Measurements from ENCODE around the gene AACS.
"Not testable (repeated sequence)": the region's sequence is repeated elsewhere in the genome, so short reads cannot be mapped to it uniquely, and the experiment has no call there.

The AACS gene

DNA sequence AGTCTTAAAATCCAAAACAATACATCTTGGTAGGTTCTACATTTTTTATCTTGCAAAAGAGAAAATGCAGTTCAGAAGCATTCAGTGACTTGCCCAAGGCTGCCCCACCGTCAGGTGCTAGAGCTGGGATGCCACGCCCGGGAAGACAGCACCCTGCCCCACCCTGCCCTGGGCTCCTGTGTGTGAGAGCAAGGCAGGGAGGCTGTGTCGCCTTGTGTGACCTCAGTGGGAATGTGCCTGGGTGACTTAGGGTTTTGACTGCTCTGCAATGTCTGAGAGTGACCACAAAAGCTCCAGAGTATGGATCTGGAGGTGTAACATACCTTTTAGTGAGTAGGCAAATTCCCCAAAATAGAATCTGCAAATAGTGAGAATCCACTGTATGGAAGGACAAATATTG, 60.0 kb downstream of the AACS start:
- no peak for DNase-seq

DNA sequence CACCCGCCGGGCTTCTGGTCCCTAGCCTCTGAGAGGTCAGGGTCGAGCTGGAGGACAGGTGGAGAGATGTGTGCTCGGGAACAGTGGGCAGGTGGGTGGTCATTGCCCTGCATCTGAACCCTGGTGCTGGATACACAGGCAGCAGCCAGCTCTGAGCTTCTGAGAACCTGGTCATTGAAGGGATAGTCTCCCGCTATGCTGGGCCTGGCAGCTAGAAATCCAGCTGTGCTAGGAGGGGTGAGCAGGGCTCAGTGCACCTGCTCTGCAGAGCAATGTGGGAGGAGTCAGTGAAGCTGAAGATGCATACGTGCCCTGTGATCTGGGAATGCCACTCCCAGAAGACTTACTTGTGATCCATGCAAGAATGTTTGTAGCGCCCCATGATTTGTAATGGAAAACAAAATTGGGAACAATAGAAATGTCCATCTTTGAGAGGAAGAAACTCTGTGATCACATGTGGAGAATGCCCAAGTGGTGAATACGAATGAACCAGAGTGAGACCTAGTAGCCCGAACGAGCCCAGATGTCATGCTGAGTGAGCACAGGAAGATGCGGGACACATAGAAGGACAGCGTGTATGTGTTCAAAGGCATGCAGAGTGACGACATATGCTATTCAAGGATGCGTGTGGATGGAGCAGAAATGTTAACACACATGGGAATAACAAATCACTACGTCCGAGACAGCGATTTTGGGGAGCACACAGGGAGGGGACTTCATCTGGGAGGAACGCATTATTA, 63.4 kb downstream of the AACS start:
- no peak for DNase-seq

DNA sequence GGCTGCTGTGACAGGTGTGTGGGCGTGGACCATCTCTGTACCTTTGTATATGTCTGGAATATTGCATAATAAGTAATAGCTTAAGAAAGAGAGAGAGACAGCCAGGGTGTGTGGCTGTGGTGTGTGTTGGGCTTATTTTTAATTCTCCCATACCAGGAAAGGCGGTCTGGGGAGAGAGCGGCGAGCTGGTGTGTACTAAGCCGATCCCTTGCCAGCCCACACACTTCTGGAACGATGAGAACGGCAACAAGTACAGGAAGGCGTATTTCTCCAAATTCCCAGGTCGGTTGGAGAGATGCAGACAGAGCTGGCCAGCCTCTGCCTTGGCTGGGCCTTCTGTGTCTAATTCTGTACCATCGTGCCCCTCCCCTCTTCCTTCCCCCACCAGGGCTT, 63.9 kb downstream of the AACS start:
- DNase-seq = no peak

DNA sequence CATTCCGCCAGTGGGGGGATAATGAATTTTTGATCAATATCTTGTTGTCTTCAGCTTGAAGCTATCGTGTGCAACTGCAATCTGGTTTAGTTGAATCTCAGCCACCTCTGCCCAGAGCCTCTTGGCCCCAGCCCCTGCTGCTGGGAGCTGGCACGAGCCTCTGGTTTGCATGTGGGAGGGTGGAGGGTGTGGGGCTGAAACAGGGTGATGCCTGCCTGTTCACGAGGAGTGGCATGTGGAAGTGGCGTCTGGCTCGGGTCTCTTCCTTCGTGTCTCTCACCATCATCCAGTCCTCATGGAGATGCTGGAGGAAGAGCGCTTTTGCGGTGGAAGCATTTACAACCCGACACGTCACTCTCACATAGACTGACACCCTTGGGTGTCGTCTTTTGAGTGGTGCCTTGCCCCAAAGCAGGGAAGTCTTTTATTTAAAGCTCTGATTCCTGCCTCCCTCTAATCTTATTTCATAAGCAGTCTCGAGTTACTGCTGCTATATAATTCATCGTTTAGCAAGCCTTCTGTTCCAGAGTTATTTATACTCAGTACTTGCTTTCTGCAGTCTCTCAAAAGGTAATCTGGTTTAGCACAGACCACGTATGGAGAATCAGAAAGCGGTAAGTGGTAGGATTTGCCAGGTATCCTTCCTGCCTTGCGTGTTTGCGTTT, 64.5 kb downstream of the AACS start:
- DNase-seq = no peak

DNA sequence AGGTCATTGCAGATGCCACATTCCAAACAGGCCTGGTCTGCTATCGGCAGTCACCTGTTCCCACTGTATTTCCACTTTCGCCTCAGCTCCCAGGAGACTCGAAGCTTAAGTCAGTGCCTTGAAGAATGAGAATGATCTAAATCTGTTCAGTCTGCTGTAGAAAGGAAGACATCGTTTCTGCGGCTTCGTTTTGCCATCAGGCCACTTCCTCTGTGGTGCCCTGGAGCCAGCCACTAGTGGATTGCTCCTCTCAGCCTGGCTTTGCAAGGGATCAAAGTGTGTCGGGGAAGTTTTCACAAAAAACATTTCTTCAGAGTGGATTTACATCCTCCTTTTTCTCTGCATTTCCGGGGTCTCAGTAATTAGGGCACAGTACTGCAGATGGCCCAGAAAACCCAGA, 66.7 kb downstream of the AACS start:
- no peak for DNase-seq

DNA sequence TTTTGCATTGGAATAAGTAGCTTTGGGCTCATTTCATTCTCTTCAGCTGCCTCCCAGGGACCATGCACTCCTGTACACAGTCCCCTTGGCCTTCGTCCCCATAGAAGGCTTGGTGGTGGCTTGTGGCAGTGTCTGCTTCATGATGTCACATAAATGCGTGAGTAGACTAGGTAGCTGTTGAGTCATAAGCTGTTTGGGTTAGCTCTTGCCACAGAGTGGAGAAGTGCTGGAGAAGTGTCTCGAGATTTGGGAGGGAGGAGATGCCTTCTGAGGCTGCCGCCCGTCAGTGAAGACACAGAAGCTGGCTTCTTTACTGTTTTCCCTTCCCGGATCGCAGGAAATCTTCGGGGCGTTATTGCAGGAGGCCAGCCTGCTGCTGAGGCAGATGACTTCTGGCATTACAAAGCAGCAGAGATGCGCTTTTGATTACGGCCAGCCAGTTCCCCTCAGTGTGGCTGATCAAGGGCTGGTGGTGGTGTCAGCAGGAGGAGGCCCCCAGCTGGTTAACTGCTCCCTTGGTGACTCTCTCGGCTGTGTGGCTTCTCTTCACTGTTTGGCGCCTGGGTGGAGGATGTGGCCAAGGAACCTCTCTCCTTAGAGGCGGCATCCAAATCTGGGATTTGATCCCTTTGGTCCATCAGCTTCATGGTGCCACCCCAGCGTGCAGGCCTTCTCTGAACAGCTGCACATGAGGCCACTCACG, 67.6 kb downstream of the AACS start:
- DNase-seq = no peak

DNA sequence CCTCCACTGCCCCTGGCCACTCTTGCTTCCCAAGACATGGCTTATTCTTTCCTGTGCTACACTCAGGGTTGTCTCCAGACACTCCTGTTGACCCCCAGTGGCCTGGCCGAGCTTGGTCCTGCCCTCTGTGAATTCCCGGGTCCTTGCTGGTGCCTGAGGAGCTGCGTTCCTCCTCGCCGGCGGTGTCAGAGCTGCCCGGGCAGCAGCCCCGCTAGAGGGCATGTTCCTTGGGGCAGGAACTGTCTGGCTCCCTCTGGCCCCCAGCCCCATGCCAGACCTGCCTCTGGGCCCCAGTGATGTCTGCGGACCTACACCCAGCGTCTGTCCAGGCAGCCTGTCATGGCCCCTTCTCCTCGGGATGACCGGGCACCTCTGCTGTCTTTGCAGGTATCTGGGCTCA, 68.4 kb downstream of the AACS start:
- DNase-seq = no peak

DNA sequence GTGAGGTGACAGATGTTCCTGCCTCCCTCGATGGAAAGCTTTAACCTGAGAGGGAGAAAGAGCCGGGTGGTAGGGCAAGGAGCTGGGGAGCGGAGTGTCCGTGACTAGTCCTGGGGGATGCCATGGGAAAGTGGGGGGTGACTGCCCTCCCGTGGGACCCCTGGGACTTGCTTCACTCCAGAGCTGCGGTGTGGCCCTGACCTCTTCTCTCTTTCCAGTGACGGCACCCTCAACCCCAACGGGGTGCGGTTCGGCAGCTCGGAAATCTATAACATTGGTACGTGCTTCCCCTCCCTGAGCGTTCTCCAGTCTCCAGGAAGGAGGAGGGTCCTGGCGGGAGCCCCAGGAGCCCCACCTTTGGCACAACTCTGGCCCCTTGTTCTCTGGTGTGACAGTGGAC, 69.3 kb downstream of the AACS start:
- DNase-seq = no peak

DNA sequence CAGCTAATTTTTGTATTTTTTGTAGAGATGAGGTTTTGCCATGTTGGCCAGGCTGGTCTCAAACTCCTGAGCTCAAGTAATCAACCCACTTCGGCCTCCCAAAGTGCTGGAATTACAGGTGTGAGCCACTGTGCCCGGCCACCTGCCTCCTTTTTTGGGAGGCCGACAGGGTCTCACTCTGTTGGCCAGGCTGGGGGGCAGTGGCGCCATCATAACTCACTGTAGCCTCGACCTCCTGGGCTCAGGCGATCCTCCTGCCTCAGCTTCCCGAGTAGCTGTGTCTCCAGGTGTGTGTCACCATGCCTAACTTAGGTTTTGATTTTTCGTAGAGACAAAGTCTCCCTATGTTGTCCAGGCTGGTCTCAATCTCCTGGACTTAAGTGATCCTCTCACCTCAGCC, 70.7 kb downstream of the AACS start:
- no peak for DNase-seq

DNA sequence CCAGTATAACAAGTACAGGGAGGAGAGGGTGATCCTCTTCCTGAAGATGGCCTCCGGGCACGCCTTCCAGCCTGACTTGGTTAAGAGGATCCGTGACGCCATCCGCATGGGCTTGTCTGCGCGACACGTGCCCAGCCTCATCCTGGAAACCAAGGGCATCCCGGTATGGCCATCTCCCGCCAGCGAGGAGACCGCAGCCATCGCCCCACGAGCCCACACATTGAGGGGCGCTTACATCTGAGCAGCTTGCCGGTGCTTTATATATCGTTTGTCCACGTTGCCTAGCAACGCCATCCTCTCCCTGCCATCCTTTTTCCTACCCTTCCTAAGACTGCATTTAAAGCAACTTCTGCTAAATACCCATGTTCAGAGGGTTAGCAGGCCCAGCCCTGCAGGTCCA, 71.5 kb downstream of the AACS start:
- no peak for DNase-seq

DNA sequence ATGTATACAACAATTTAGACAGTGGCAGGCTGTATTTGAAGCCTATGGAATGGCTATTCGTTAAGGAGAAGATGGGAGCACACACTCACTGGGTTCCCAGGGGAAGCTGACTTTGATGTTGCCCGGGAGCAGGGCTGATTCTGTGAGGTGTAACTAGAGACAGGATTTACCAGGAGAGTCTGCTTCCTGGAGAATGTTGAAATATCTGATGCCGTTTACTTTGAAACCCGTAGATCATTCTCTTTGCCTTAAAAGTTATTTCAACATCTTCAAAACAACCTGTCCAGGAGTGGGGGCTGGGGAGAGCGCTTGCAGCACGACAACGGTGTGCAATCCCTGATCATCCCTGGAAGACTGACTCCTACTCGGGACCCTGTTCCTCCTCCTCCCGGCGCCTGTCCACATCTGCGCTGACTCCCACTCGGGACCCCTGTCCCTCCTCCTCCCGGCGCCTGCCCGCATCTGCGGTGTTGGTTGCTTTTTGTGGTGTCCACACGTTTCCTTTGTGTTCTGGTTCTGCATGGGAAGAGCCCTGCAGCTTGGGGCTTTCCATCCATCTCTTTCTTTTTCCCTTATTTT, 72.6 kb downstream of the AACS start:
- no peak for DNase-seq

DNA sequence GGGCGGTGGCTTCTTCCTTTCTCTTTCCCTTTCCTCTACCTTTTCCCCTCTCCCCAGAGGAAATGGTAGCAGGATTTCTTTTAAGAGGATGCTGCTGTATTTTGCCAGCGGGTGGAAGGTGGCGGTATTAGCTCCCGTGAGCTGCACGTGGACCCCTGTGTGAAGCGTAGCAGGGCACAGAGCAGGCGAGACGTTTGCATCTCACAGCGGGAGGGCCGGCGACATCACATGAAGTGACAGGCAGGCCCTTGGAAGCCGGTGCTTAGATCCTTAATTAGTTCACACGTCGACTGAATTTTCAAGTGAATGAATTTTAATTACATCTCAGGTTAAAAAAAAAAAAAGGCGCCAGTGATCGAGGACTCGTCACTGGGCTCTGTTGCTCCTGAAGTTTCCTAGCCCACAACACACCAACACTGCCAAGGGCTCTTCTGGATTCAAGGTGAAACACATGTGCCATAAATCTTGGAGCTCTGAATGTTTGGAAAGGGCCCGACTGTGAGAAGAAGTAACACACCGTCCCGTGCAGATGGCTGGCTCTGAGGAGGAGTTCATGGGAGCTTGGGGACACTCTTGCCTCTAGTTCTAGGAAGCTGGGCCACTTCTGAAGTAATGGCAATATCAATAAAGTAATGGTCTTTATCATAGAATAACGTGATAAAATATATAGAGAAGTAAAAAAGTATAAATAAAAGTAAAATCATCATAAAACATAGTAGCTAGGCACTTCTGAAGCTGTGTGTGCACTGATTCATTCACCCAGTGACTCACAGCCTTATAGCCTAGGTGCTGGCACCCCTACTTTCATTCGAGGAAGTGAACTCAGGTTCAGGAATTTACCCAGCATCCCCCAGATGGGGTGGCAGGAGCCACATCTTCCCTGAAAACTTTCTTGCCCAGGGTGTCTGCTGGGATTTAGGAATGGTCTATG, 75.3 kb downstream of the AACS start:
- DNase-seq = no peak

DNA sequence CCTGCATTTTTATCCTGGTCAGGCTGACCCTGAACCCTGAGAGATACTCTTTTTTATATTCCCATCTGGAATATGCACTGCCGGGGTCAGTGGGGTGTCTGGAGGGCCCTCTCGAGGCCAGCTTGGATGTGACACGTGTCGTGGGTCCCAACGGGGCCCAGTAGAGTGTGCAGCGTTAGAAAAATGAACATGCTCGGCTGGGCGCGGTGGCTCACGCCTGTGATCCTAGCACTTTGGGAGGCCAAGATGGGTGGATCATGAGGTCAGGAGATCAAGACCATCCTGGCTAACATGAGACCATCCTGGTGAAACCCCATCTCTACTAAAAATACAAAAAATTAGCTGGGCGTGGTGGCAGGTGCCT, 76.0 kb downstream of the AACS start:
- not testable (repeated sequence) for DNase-seq

DNA sequence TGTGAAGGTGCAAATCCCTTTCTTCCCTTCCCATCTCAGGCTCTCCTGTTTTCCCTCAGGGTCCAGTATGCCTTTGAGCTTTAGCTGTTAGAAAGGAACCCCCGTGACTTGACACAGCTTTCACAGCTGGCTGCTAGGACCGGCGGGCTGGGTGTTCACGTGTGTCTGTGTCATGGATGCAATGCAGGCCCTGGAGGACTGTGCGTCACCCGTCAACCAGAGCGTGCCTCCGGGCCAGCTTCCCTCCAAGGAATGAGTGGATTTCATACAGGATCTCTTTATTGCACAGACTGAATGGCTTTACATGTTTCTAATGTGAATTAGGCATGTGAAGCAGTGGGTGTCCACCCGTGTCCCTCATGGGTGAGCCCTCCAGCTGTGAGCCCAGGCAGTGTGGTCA, 77.4 kb downstream of the AACS start:
- no peak for DNase-seq

DNA sequence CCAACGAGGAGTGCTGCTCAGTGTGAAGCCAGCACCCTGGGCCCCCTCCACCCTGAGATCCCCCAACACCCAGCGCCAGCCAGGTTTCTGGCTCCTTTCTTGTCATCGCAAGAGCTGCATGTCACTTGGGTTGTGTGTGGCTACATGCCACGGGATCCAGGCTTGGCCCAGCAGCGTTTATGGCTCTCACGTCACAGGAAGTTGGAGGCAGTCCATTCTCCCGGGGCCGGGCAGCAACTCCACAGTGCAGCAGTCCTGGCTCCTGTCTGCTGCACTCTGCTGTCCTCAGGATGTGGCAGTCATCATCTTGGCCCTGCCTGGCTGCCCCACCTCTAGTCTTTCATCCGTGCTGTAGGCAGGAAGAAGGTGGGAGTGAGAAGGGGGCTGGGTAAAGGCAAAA, 78.3 kb downstream of the AACS start:
- no peak for DNase-seq

DNA sequence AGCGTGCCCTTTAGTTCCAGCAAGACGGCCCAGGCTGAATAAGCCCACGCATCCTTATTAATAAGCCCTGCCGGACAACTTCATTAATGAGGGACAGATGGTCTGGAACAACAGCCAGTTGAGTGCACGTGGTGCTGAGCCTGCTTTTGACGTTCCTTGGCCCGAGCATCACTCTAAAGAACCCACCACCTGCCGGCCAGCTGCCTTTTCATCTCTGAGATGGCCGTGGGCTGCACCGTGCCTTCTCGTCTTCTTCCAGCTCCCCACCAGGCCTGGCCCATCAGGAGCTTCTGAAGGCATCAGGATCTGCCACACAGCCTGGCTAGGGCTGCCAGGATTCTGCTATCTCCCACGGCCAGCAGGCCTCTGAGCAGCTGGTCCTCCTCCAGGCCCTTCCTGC, 80.0 kb downstream of the AACS start:
- no peak for DNase-seq

DNA sequence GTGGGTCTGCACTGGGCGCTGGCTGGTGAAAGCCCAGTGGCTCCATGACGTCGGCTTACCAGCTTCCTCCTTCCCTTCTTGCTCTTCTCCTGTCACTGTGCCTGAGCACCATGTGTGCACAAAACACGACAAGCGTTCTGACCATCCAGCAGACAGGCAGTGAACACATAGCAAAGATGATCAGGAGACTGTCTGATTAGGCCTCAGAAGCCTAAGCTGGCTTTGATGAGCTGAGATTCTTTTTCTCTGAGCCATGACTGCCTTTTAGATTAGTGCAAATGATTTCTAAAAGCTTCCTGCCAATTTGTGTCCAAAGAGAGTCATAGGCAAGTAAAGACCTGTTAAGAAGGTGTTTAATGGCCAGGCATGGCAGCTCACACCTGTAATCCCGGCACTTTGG, 83.1 kb downstream of the AACS start:
- no peak for DNase-seq

DNA sequence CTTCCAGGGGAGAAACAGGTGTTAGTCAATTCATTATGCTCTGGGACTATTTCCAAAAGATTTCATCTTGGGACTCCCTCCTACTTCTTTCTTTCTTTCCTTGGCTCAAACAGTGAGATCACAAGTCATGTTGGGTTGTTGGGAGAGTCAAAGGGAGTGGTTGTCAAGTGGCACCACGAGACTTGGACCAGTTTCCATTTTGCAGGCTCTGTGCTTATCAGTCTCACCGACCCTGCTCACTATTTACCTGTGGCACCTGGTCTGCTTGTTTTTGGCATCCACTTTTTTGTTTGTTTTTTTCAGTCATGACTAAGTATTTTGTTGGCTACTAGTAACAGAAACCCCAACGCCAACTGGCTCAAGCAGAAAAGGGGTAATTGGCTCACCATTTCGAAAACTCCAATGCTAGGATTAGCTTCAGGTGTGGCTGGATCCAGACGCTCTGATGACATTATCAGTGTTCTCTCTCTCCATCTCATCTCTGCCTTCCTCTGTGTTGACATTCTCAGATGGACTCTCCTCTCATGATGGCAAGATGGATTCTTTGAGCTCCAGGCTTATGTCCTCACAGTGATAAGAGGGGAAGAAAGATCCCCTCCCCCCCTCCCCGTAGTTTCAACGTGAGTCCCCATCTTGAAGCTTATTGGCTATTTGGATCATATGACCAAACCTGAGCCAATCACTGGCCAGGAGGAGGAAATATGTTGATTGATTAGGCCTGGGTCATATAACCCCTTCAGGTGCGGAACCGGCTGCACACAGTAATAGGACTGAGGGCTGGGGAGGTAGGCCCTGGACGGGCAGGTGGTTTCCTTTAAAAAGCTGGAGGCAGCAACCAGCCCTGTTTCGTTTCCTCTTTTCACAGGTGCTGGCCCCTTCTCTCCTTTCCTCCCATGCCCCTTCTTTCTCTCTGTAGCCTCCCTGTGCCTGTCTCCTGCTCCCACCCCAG, 84.2 kb downstream of the AACS start:
- DNase-seq = no peak

DNA sequence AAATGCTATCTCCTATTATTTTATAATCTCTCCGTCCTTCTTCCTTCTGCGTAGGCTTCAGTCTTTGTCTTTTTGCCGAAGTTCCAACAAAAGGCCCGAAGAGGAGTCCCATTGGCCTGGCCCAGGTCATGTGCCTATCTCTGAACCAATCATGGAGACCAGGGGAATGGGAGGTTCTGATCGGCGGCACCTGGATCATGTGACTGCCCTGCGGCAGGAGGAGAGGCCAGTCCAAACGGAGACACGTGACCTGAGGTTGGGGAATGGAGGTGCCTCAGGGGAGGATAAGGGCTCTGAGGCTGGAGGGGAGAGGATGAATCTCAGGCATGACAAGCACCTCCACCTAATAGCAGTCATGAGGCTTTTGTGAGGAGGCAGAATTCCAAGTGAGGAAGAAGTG, 86.0 kb downstream of the AACS start:
- no peak for DNase-seq

DNA sequence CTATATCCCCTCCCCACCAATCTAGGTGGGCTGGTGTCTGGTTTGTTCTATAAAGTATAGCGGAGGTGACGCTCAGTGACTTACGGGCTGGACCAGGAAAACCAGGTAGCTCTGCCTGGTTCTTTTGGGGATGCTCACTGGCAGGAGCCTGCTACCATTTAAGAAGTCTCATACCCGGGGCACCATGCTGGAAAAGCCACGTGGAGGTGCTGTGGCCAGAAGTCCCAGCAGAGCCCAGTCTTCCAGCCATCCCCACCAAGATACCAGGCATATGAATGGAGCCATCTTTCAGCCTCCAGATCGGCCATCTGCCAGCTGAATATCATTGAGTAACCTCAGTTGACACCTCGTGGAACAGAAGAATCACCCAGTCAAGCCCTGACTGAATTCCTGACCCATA, 87.2 kb downstream of the AACS start:
- DNase-seq = no peak

DNA sequence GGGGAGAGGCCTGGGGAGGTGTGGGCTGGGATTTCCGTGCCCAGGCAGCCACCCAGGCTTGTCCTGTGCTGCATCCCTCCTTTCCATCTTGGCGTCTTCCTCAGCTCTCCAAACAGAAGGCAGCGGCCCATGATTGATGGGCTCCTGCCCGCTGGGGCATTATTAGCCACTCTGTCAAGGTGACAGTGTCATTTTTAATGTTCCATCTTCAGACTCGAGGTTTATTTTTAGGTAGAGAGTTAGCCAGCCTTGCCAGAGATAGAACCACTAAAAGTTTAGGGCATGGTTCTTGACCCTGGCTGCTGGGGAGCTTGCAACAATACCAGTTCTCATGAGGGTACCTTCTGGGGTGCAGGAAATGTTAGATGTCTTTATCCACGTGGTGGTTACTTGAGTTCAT, 90.1 kb downstream of the AACS start:
- DNase-seq = no peak

DNA sequence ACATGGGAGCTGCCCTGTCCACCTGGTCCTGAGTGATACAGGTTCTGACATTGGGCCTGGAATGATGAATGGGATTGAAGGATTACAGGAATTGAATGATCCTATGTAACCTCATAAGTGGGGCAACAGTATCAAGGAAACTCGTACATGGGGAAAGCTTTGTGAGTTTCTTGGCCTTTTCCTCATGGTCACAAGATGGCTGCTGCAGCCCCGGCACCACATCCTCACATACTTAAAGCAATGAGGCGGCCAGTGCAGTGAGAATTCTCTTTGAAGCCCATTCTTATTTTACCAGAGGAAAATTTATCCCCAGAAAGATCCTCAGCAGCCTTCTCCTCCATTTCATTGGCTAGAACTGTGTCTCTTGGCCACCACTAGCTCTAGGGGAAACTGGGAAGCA, 91.9 kb downstream of the AACS start:
- no peak for DNase-seq
